Measurements from ENCODE around the gene ELOVL3. TPM values are rescaled to one million over a fixed set of nuclear protein-coding genes. Genes with fewer than 3 reads are reported as not detected.

Gene ELOVL3
- total and polyA plus RNA-seq, 10 of the 15 experiments (the other 5 are each of a cell fraction or from before 2014, with no cell fraction given) = 0.10 to 0.18 (median 0.11) TPM; not detected in 7

DNA sequence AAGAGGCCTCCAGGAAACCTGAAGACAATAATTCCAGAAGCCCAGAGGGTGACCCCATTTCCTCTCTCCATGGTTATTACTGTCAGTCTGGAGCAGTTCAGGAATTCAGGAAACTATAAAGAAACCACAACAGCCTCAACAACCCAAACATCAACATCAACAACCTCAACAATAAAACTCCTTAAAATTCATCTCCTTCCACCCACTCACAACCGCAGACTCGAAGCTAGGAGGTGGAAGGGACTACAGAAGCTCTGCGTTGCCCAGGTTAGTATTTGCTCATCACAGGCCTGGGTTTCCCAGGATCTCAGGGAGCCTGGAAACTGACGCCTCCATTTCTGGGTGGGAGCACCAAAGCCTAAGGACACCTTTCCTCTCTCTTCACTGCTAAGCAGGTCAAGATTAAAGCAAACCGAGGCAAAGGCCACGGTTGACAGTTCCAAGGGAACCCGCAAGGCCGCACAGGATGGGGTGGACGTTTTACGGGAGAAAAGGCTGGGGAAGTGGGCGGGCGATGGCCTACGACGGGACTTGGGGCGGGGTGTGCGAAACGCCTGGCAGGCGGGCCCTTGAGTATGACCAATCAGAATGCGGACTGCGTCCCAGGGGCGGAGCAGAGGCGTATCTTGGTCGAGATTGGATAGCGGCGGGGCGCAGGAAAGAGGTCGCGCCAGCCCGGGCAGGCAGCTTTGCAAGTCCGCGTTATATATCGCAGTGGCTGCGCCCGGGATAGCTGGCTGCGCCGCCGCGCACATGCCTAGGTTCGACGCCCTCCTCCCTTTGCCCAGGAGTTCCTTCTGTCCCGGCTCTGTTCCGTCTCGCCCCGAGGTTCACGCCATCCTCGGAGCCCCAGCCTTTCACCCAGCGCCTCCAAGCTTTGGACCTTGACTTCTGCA is at the start of gene ELOVL3 (continued):
- TF ChIP-seq EGR1 (IDR thresholded peaks at IDR 0.05; ENCODE audit: borderline replicate concordance in 1 of 2, low read depth in 2 of 2, low read length in 2 of 2) (peak in 1 of 2 experiments; percentile 11; a peak in 1 of 3 replicates), CHD2 (IDR thresholded peaks at IDR 0.05; ENCODE audit: borderline replicate concordance, low read depth, low read length) (0 out of 2 replicates have a peak, but pooled peaks have one; percentile 19)

DNA sequence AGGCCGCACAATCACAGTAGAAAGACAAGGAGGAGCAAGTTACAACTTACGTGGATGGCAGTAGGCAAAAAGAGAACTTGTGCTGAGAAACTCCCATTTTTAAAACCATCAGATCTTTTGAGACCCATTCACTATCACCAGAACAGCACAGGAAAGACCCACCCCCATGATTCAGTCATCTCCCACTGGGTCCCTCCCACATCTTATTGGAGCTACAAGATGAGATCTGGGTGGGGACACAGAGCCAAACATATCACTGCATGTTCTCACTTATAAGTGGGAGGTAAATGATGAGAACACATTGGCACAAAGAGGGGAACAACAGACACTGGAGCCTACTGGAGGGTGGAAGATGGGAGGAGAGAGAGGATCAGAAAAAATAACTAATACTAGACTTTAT is 41.5 kb upstream of the ELOVL3 start:
- H3K9ac ChIP-seq (ENCODE audit: control insufficient read depth, insufficient read depth, low read length) = no peak overlapping the region
- H3K4me1 ChIP-seq (ENCODE audit: control insufficient read depth, insufficient read depth, low read length) = peaks cover 11% of the 10 kb centered on the region
- DNase-seq (ENCODE audit: low read depth, low spot score) (no peak), ATAC-seq (no peak), FAIRE-seq (no peak)
- peaks cover 5% of the 10 kb centered on the region; the same call in 1 of the 3 replicates for H3K9me3 ChIP-seq (replicated peaks; ENCODE audit: control insufficient read depth, insufficient read depth, low read length)
- ChIA-PET POLR2A (interaction anchor here (0.6 kb wide), 1 partner anchor 219 kb away, joined by 3 read pairs; no protein-coding TSS in a partner anchor), CTCF (interaction anchor here (0.9 to 6.6 kb wide), 3 partner anchors 15 to 168 kb away, joined by 3 to 61 read pairs (median 3); no protein-coding TSS in a partner anchor), SMC1A (ENCODE audit: uncharacterized antibody, unreplicated experiment) (no interaction called here), RAD21 (ENCODE audit: unreplicated experiment) (no interaction called here)
- no peaks in the 10 kb centered on the region for H3K36me3 ChIP-seq (ENCODE audit: control insufficient read depth in 2 of 2, insufficient read depth in 2 of 2, low read length in 1 of 2)
- H4K20me1 ChIP-seq (ENCODE audit: control insufficient read depth, insufficient read depth) = no peaks in the 10 kb centered on the region
- 44% methylated on average over 2 of the region's 2 CpGs for WGBS (ENCODE audit: insufficient coverage, insufficient replicate concordance, low lambda C conversion rate, missing lambda C conversion rate)
- H3K4me3 ChIP-seq = no peak overlapping the region
- no peak overlapping the region for H2AFZ ChIP-seq (ENCODE audit: control insufficient read depth, low read depth, low read length)
- intact Hi-C loops (cut with micrococcal nuclease; ENCODE audit: unreplicated experiment) = no loop called here
- H3K79me2 ChIP-seq (ENCODE audit: control insufficient read depth, insufficient read depth, low read length) = no peaks in the 10 kb centered on the region
- in situ Hi-C loops (cut with MboI) = no loop called here
- no peaks in the 10 kb centered on the region for H3K27me3 ChIP-seq (replicated peaks in 1 of 2; ENCODE audit: control insufficient read depth in 2 of 2, insufficient read depth in 2 of 2, low read length in 1 of 2)
- no TSS peak for BruUV-seq (replicated peaks)
- H3K4me2 ChIP-seq (ENCODE audit: control insufficient read depth, insufficient read depth) = no peak overlapping the region
- no peak overlapping the region for H3K27ac ChIP-seq (ENCODE audit: control insufficient read depth, insufficient read depth)
- TF ChIP-seq, protein P1, sequence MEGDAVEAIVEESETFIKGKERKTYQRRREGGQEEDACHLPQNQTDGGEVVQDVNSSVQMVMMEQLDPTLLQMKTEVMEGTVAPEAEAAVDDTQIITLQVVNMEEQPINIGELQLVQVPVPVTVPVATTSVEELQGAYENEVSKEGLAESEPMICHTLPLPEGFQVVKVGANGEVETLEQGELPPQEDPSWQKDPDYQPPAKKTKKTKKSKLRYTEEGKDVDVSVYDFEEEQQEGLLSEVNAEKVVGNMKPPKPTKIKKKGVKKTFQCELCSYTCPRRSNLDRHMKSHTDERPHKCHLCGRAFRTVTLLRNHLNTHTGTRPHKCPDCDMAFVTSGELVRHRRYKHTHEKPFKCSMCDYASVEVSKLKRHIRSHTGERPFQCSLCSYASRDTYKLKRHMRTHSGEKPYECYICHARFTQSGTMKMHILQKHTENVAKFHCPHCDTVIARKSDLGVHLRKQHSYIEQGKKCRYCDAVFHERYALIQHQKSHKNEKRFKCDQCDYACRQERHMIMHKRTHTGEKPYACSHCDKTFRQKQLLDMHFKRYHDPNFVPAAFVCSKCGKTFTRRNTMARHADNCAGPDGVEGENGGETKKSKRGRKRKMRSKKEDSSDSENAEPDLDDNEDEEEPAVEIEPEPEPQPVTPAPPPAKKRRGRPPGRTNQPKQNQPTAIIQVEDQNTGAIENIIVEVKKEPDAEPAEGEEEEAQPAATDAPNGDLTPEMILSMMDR (IDR thresholded peaks at IDR 0.05 in 2 of 3, conservative IDR thresholded peaks at IDR 0.05 in 1 of 3; ENCODE audit: control insufficient read depth in 2 of 3, extremely low read depth in 1 of 3, insufficient read depth in 1 of 3, low read depth in 3 of 3, low read length in 3 of 3) = no peak
- no peak for TF ChIP-seq ZNF384 (IDR thresholded peaks at IDR 0.05; ENCODE audit: borderline replicate concordance, low read depth, low read length)
- TF ChIP-seq BHLHE40 (IDR thresholded peaks at IDR 0.05; ENCODE audit: borderline replicate concordance in 1 of 2, low read depth in 2 of 2, low read length in 1 of 2) = no peak
- TF ChIP-seq MTA3 (IDR thresholded peaks at IDR 0.05; ENCODE audit: borderline replicate concordance, low read length) = no peak
- no peak for TF ChIP-seq RUNX3 (IDR thresholded peaks at IDR 0.05; ENCODE audit: low read length)
- TF ChIP-seq, protein P2, sequence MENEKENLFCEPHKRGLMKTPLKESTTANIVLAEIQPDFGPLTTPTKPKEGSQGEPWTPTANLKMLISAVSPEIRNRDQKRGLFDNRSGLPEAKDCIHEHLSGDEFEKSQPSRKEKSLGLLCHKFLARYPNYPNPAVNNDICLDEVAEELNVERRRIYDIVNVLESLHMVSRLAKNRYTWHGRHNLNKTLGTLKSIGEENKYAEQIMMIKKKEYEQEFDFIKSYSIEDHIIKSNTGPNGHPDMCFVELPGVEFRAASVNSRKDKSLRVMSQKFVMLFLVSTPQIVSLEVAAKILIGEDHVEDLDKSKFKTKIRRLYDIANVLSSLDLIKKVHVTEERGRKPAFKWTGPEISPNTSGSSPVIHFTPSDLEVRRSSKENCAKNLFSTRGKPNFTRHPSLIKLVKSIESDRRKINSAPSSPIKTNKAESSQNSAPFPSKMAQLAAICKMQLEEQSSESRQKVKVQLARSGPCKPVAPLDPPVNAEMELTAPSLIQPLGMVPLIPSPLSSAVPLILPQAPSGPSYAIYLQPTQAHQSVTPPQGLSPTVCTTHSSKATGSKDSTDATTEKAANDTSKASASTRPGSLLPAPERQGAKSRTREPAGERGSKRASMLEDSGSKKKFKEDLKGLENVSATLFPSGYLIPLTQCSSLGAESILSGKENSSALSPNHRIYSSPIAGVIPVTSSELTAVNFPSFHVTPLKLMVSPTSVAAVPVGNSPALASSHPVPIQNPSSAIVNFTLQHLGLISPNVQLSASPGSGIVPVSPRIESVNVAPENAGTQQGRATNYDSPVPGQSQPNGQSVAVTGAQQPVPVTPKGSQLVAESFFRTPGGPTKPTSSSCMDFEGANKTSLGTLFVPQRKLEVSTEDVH (IDR thresholded peaks at IDR 0.05; ENCODE audit: low read depth, partially characterized antibody) = no peak
- TF ChIP-seq RB1 (IDR thresholded peaks at IDR 0.05; ENCODE audit: borderline replicate concordance) = no peak
- TF ChIP-seq LARP7 (IDR thresholded peaks at IDR 0.05) = no peak
- no peak for TF ChIP-seq PAX8 (IDR thresholded peaks at IDR 0.05)
- no peak for TF ChIP-seq CEBPB (IDR thresholded peaks at IDR 0.05; ENCODE audit: borderline replicate concordance in 1 of 2, low read depth in 2 of 2, low read length in 2 of 2)
- TF ChIP-seq ZBED1 (IDR thresholded peaks at IDR 0.05; ENCODE audit: borderline replicate concordance) = no peak
- TF ChIP-seq ATF7 (IDR thresholded peaks at IDR 0.05; ENCODE audit: low read depth) = no peak
- TF ChIP-seq KAT2A (conservative IDR thresholded peaks at IDR 0.05; ENCODE audit: control insufficient read depth, low read depth, low read length) = no peak
- TF ChIP-seq GABPA (IDR thresholded peaks at IDR 0.05; ENCODE audit: low read depth) = no peak
- no peak for TF ChIP-seq PML (IDR thresholded peaks at IDR 0.05; ENCODE audit: low read length)
- no peak for TF ChIP-seq CBX5 (IDR thresholded peaks at IDR 0.05; ENCODE audit: low read depth)
